H1 (cell line): ENCODE data around the gene NT5DC1. TPM values are rescaled to one million over a fixed set of nuclear protein-coding genes. Genes with fewer than 3 reads are reported as not detected.
A peak's percentile ranks its signal among the peaks of the same experiment; 100 is the strongest.

Experiments
- CTCF ChIA-PET: fragments of 300-600 bp; sonication (Branson Sonifier 250); formaldehyde crosslinking; loops from one replicate; lab custom pipeline; 2021; ENCODE audit not compliant: partially characterized antibody; lab: Charles Lee
- POLR2A ChIA-PET: fragments of 300-600 bp; sonication (Branson Sonifier 250); formaldehyde crosslinking; loops from one replicate; lab custom pipeline; 2021; ENCODE audit warnings: inconsistent platforms; ENCODE audit not compliant: partially characterized antibody; lab: Charles Lee
- DNase-seq, 2 experiments: peaks; one replicate each; pipeline versions ENCODE4 v3.0.0 to v3.0.0-alpha.2; 2010 to 2022; ENCODE audit warnings: low spot score in 2 of 2, low read depth in 1 of 2, mixed read lengths in 1 of 2
- FAIRE-seq: peaks from 2 replicates; lab custom pipeline; 2011; peaks lifted over from hg19 to GRCh38; lab: Jason Lieb, UNC
- H2AFZ ChIP-seq: 2 replicates; pipeline ENCODE4 v1.8.1; 2012; ENCODE audit warnings: low read length, inconsistent platforms
- H2AK5ac ChIP-seq: 2 replicates; pipeline ENCODE4 v1.6.1; 2013; ENCODE audit warnings: low read depth, low read length
- H2BK120ac ChIP-seq: replicated peaks from 2 replicates; pipeline ENCODE3; 2013; ENCODE audit warnings: low read depth, low read length, inconsistent platforms
- H2BK12ac ChIP-seq: 2 replicates; pipeline ENCODE4 v1.6.1; 2013; ENCODE audit warnings: low read depth, low read length
- H2BK15ac ChIP-seq: 2 replicates; pipeline ENCODE4 v1.6.1; 2013; ENCODE audit warnings: low read length
- H2BK20ac ChIP-seq: 2 replicates; pipeline ENCODE4 v1.6.1; 2013; ENCODE audit warnings: low read length
- H2BK5ac ChIP-seq: 2 replicates; pipeline ENCODE4 v1.6.1; 2013; ENCODE audit warnings: low read depth, low read length
- H3K14ac ChIP-seq: 2 replicates; pipeline ENCODE4 v1.6.1; 2013; ENCODE audit warnings: inconsistent platforms; ENCODE audit not compliant: insufficient read length
- H3K18ac ChIP-seq: 2 replicates; pipeline ENCODE4 v1.6.1; 2013; ENCODE audit warnings: low read length; ENCODE audit errors: extremely low read depth
- H3K23ac ChIP-seq: 2 replicates; pipeline ENCODE4 v1.6.1; 2013; ENCODE audit warnings: inconsistent platforms; ENCODE audit not compliant: insufficient read length
- H3K23me2 ChIP-seq: 2 replicates; pipeline ENCODE4 v1.6.1; 2013; ENCODE audit warnings: low read depth, low read length
- H3K27ac ChIP-seq: 2 replicates; pipeline ENCODE4 v1.6.1; 2011; ENCODE audit warnings: low read depth, low read length, inconsistent platforms
- H3K27me3 ChIP-seq, 4 experiments: replicated peaks in 1 of 4; 1 replicate in 1 of 4; 2 replicates in 3 of 4; pipeline versions ENCODE4 v1.6.1 to v1.8.1; 2011 to 2013; ENCODE audit warnings: low read length in 3 of 4, mild to moderate bottlenecking in 3 of 4, inconsistent platforms in 2 of 4, mixed read lengths in 2 of 4, moderate library complexity in 1 of 4; ENCODE audit not compliant: control insufficient read depth in 3 of 4, insufficient read depth in 3 of 4; ENCODE audit errors: extremely low read depth in 1 of 4
- H3K36me3 ChIP-seq, 4 experiments: 2 replicates each; pipeline versions ENCODE4 v1.6.1 to v1.8.1; 2011 to 2013; ENCODE audit warnings: mild to moderate bottlenecking in 4 of 4, low read length in 3 of 4, moderate library complexity in 2 of 4, control low read depth in 1 of 4, inconsistent platforms in 1 of 4; ENCODE audit not compliant: insufficient read depth in 4 of 4, control insufficient read depth in 2 of 4
- H3K4ac ChIP-seq: replicated peaks from 2 replicates; pipeline ENCODE3; 2013; ENCODE audit warnings: low read length, low read depth, mixed read lengths, inconsistent platforms; ENCODE audit not compliant: insufficient read length
- H3K4me1 ChIP-seq, 4 experiments: replicated peaks in 1 of 4; 1 replicate in 1 of 4; 2 replicates in 3 of 4; pipeline versions ENCODE4 v1.6.1 to v1.8.1; 2011 to 2013; ENCODE audit warnings: low read length in 3 of 4, inconsistent platforms in 2 of 4, mixed read lengths in 1 of 4; ENCODE audit not compliant: insufficient read depth in 4 of 4, control insufficient read depth in 3 of 4
- H3K4me2 ChIP-seq, 2 experiments: 2 replicates each; pipeline versions ENCODE4 v1.6.1 to v1.8.1; 2011 to 2013; ENCODE audit warnings: low read depth in 2 of 2, low read length in 2 of 2, control low read depth in 1 of 2, inconsistent platforms in 1 of 2, mild to moderate bottlenecking in 1 of 2; ENCODE audit not compliant: insufficient read depth in 1 of 2
- H3K4me3 ChIP-seq, 4 experiments: fragments of 200-600, 300-600 bp in 1 of 4; sonication (generic), shearing (Covaris generic), sonication (Bioruptor Twin) in 1 of 4; 2 replicates each; pipeline versions ENCODE4 v1.5.1 to v1.8.1; 2011 to 2016; ENCODE audit warnings: low read length in 4 of 4, low read depth in 3 of 4, control low read depth in 2 of 4, inconsistent platforms in 2 of 4, mild to moderate bottlenecking in 2 of 4, mixed read lengths in 1 of 4, moderate library complexity in 1 of 4; ENCODE audit not compliant: insufficient read depth in 2 of 4; ENCODE audit errors: extremely low read depth in 1 of 4
- H3K56ac ChIP-seq: replicated peaks from 2 replicates; pipeline ENCODE3; 2013; ENCODE audit warnings: low read depth, mild to moderate bottlenecking, mixed read lengths, low read length, inconsistent platforms; ENCODE audit not compliant: insufficient read length
- H3K79me1 ChIP-seq: 2 replicates; pipeline ENCODE4 v1.6.1; 2013; ENCODE audit warnings: low read depth, low read length, control low read depth
- H3K79me2 ChIP-seq, 2 experiments: 2 replicates each; pipeline versions ENCODE4 v1.6.1 to v1.8.1; 2012 to 2013; ENCODE audit warnings: low read length in 2 of 2, mild to moderate bottlenecking in 2 of 2, inconsistent platforms in 1 of 2; ENCODE audit not compliant: insufficient read depth in 2 of 2, control insufficient read depth in 1 of 2
- H3K9ac ChIP-seq, 4 experiments: replicated peaks in 1 of 4; 1 replicate in 1 of 4; 2 replicates in 3 of 4; pipeline versions ENCODE4 v1.6.1 to v1.8.1; 2011 to 2013; ENCODE audit warnings: low read depth in 3 of 4, low read length in 3 of 4, control low read depth in 2 of 4, mild to moderate bottlenecking in 2 of 4, moderate library complexity in 2 of 4, inconsistent platforms in 1 of 4; ENCODE audit errors: extremely low read depth in 1 of 4
- H3K9me3 ChIP-seq, 2 experiments: 2 replicates each; pipeline versions ENCODE4 v1.6.1 to v1.8.1; 2012 to 2013; ENCODE audit warnings: mild to moderate bottlenecking in 2 of 2, moderate library complexity in 2 of 2, control low read depth in 1 of 2, inconsistent platforms in 1 of 2, low read depth in 1 of 2, low read length in 1 of 2, mixed read lengths in 1 of 2; ENCODE audit not compliant: insufficient read depth in 2 of 2
- H4K20me1 ChIP-seq, 2 experiments: replicated peaks in 1 of 2; 2 replicates each; pipeline versions ENCODE3 to v1.8.1; 2011 to 2013; ENCODE audit warnings: inconsistent platforms in 2 of 2, low read length in 2 of 2, mild to moderate bottlenecking in 1 of 2; ENCODE audit not compliant: insufficient read depth in 2 of 2, control insufficient read depth in 1 of 2
- H4K5ac ChIP-seq: 2 replicates; pipeline ENCODE4 v1.6.1; 2013; ENCODE audit warnings: low read length, low read depth, mixed read lengths, inconsistent platforms; ENCODE audit not compliant: insufficient read length
- H4K8ac ChIP-seq: 2 replicates; pipeline ENCODE4 v1.8.0; 2013; ENCODE audit warnings: mild to moderate bottlenecking, moderate library complexity, low read length, inconsistent platforms; ENCODE audit not compliant: insufficient read depth; ENCODE audit errors: extremely low read depth
- H4K91ac ChIP-seq: replicated peaks from 2 replicates; pipeline ENCODE3; 2013; ENCODE audit warnings: low read length, mixed read lengths, inconsistent platforms; ENCODE audit not compliant: insufficient read length
- BACH1 ChIP-seq: IDR thresholded peaks from 2 replicates; pipeline ENCODE4 v1.6.1; 2012; ENCODE audit warnings: low read length, improper control_type of control experiment
- CBX8 ChIP-seq: fragments of 300-800, 300-1000 bp; sonication (generic); IDR thresholded peaks from 2 replicates; pipeline ENCODE4 v1.7.1; 2016; ENCODE audit warnings: low read depth, low read length, borderline replicate concordance
- CTCF ChIP-seq, 3 experiments: IDR thresholded peaks; 1 replicate in 2 of 3; 2 replicates in 1 of 3; pipeline versions ENCODE4 v1.5.1 to v1.6.1; 2011; ENCODE audit warnings: low read length in 3 of 3, mild to moderate bottlenecking in 3 of 3, inconsistent platforms in 2 of 3, low read depth in 1 of 3, moderate library complexity in 1 of 3; ENCODE audit not compliant: insufficient read depth in 1 of 3; ENCODE audit errors: control extremely low read depth in 1 of 3
- NANOG ChIP-seq: IDR thresholded peaks from 2 replicates; pipeline ENCODE4 v1.6.1; 2011; ENCODE audit warnings: low read length, low read depth, mild to moderate bottlenecking, inconsistent platforms; ENCODE audit not compliant: insufficient read depth, poor library complexity, severe bottlenecking
- POU5F1 ChIP-seq: IDR thresholded peaks from 2 replicates; pipeline ENCODE4 v1.6.1; 2011; ENCODE audit warnings: low read depth, mild to moderate bottlenecking, low read length, moderate library complexity
- SIN3A ChIP-seq, 2 experiments: IDR thresholded peaks in 1 of 2; conservative IDR thresholded peaks in 1 of 2; 2 replicates each; pipeline ENCODE4 v1.6.1; 2011 to 2012; ENCODE audit warnings: low read length in 2 of 2, improper control_type of control experiment in 1 of 2, low read depth in 1 of 2, mild to moderate bottlenecking in 1 of 2
- TBP ChIP-seq: IDR thresholded peaks from 2 replicates; pipeline ENCODE4 v1.6.1; 2011; ENCODE audit warnings: low read depth, low read length, improper control_type of control experiment
- TEAD4 ChIP-seq: IDR thresholded peaks from 2 replicates; pipeline ENCODE4 v1.6.1; 2012; ENCODE audit warnings: low read depth, low read length, inconsistent platforms, mixed read lengths
- YY1 ChIP-seq: IDR thresholded peaks from 2 replicates; pipeline ENCODE4 v1.6.1; 2011; ENCODE audit warnings: low read depth, mild to moderate bottlenecking, low read length
- WGBS, 2 experiments: shearing (Covaris generic) in 1 of 2; methylation state at CpG; one replicate each; pipeline versions ENCODE4 v1.1.6 to v1.1.7; 2013 to 2015; ENCODE audit warnings: low lambda C conversion rate in 2 of 2, mixed read lengths in 2 of 2, inconsistent platforms in 1 of 2, low coverage in 1 of 2, missing lambda C conversion rate in 1 of 2; ENCODE audit not compliant: insufficient replicate concordance in 2 of 2, insufficient coverage in 1 of 2, insufficient read length in 1 of 2; ENCODE audit errors: extremely low coverage in 1 of 2, missing lambda C conversion rate in 1 of 2; 5-methylcytosine and 5-hydroxymethylcytosine counted together
- polyA plus RNA-seq, 7 experiments: library from polyadenylated mRNA; depleted of rRNA in 3 of 7; stranded (reverse) in 5 of 7; unstranded in 2 of 7; fragments of >200 nt in 5 of 7; fragments of 200-250 nt in 2 of 7; gene quantifications; 1 replicate in 5 of 7; 2 replicates in 1 of 7; 4 replicates in 1 of 7; pipeline versions ENCODE4 v1.2.1 to v1.2.3, GENCODE V29; 2011 to 2013; ENCODE audit warnings: missing spikeins in 2 of 7, mixed read lengths in 2 of 7
- total RNA-seq: library from RNA; stranded (reverse); fragmentation: NEBNext Ultra II Directional; extraction: Animal tissue kit (Norgen Biotek cat#: 25700); gene quantifications from 2 replicates; pipeline ENCODE4 v1.2.1, GENCODE V29; 2021

Gene NT5DC1
- total and polyA plus RNA-seq, 2 of the 8 experiments (the other 6 are each of a cell fraction or from before 2014, with no cell fraction given), result 25.3 to 72.7 TPM

DNA sequence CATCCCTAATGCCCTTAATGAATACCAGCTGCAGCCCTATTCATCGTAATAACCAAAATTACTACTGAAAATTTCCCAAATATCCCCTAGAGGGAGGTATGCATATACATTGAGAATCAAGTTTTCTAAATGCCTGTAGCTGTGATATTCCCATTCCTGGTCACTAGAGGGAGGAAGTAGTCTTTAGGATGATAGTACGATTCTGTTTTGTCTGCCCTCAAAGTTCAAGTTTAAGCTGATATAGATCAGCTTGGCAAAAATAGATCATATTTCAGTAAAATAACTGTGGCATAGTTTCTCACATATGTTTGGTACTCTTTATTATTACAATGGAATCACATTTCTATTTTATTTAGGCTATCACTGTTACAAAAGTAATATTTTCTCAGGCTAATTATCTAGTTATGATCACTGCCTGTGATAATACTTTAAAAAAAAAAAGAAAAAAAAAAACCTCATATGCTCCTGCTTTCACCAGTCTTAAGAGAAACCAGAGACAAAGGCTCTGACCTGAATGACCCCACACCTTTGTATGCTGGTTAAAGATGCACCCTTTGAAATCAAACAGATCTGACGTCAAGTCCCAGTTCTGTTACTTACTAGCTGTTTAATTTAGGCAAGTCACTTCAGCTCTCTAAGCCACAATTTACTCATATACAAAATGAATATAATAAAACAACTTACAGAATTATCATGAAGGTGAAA is 168.1 kb downstream of the NT5DC1 start:
- DNase-seq, result no peak
- ChIA-PET CTCF (interaction anchor here (0.5 to 7.0 kb wide), 73 partner anchors 7 to 1732 kb away, joined by 3 to 60 read pairs (median 4); partner anchors contain the start of genes CALHM4, CALHM5, DSE and TRAPPC3L), POLR2A (interaction anchor here (0.6 to 3.5 kb wide), 3 partner anchors 10 to 102 kb away, joined by 3 to 25 read pairs (median 5); partner anchors contain the start of gene TSPYL1)
- H2BK15ac ChIP-seq, result no peak overlapping the region
- no peak overlapping the region for H2BK5ac ChIP-seq
- H3K27me3 ChIP-seq, result no peaks in the 10 kb centered on the region
- no peak overlapping the region for H2AFZ ChIP-seq
- H2BK120ac ChIP-seq, result no peak overlapping the region
- no peak overlapping the region for H2BK20ac ChIP-seq
- H3K4ac ChIP-seq, result no peak overlapping the region
- no peaks in the 10 kb centered on the region; the same call in 1 of the 2 replicates for H3K79me1 ChIP-seq
- no peak overlapping the region for H4K8ac ChIP-seq
- no peak overlapping the region for H3K23ac ChIP-seq
- H3K14ac ChIP-seq, result no peak overlapping the region
- H3K18ac ChIP-seq, result no peak overlapping the region
- WGBS, 2 experiments, result 67% methylated on average over 3 of the region's 3 CpGs; no CpG with 5 or more reads in 1 of the 2 experiments
- H3K4me2 ChIP-seq, result no peak overlapping the region
- no peak overlapping the region for H3K56ac ChIP-seq
- H2AK5ac ChIP-seq, result no peak overlapping the region
- no peak overlapping the region for H3K9ac ChIP-seq
- no peak overlapping the region for H4K5ac ChIP-seq
- H3K4me1 ChIP-seq, result peaks cover 0 to 10% (median 7%) of the 10 kb centered on the region in 4 experiments; a peak in 5 of 7 replicates
- FAIRE-seq, result peak; percentile 72
- no peak overlapping the region for H4K91ac ChIP-seq
- no peaks in the 10 kb centered on the region for H3K36me3 ChIP-seq
- H3K23me2 ChIP-seq, result no peaks in the 10 kb centered on the region
- H2BK12ac ChIP-seq, result no peak overlapping the region
- no peaks in the 10 kb centered on the region for H3K9me3 ChIP-seq
- H3K27ac ChIP-seq, result no peak overlapping the region
- H3K79me2 ChIP-seq, result no peaks in the 10 kb centered on the region
- peaks cover 0 to 3% of the 10 kb centered on the region in 2 experiments for H4K20me1 ChIP-seq
- H3K4me3 ChIP-seq, result no peak overlapping the region
- TF ChIP-seq SIN3A (conservative IDR thresholded peaks at IDR 0.05 in 1 of 2, IDR thresholded peaks at IDR 0.05 in 1 of 2; ENCODE audit: low read depth in 1 of 2, low read length in 2 of 2), result no peak
- TF ChIP-seq NANOG, result no peak
- TF ChIP-seq POU5F1, result no peak
- no peak for TF ChIP-seq YY1
- TF ChIP-seq TBP, result 0 out of 2 replicates have a peak, but pooled peaks have one; percentile 22
- TF ChIP-seq BACH1, result no peak
- peak in 2 of 3 experiments; percentile 81 to 95; a peak in 3 of 4 replicates for TF ChIP-seq CTCF (IDR thresholded peaks at IDR 0.05; ENCODE audit: control extremely low read depth in 1 of 3, insufficient read depth in 1 of 3, low read depth in 1 of 3, low read length in 3 of 3)
- peak; percentile 48; the same call in 1 of the 2 replicates for TF ChIP-seq TEAD4
- TF ChIP-seq CBX8, result no peak
